Neutrophil (primary cell): Measurements from ENCODE around the gene UPF1.

Experiments used
- H3K27ac ChIP-seq: fragments of 200-600 bp; sonication (generic); 2 replicates; pipeline ENCODE4 v1.5.1; 2016; ENCODE audit warnings: mild to moderate bottlenecking, moderate library complexity
- H3K27me3 ChIP-seq: fragments of 200-600 bp; sonication (generic); 2 replicates; pipeline ENCODE4 v1.6.0; 2016; ENCODE audit warnings: mild to moderate bottlenecking
- H3K36me3 ChIP-seq: fragments of 200-600 bp; sonication (generic); 2 replicates; pipeline ENCODE4 v1.5.1; 2017
- H3K4me1 ChIP-seq, 2 experiments: fragments of 200-600 bp in 1 of 2; sonication (generic) in 1 of 2; 1 replicate in 1 of 2; 2 replicates in 1 of 2; pipeline versions ENCODE4 v1.5.1 to v1.6.1; 2013 to 2016; ENCODE audit warnings: low read depth in 1 of 2, low read length in 1 of 2, mild to moderate bottlenecking in 1 of 2, moderate library complexity in 1 of 2; ENCODE audit not compliant: control insufficient read depth in 1 of 2, insufficient read depth in 1 of 2
- H3K4me3 ChIP-seq, 2 experiments: fragments of 200-600 bp in 1 of 2; sonication (generic) in 1 of 2; 1 replicate in 1 of 2; 2 replicates in 1 of 2; pipeline ENCODE4 v1.5.1; 2013 to 2016; ENCODE audit warnings: low read depth in 1 of 2, low read length in 1 of 2, mild to moderate bottlenecking in 1 of 2, moderate library complexity in 1 of 2
- H3K9me3 ChIP-seq: fragments of 200-600 bp; sonication (generic); 2 replicates; pipeline ENCODE4 v1.5.1; 2016
- CTCF ChIP-seq: fragments of 200-600 bp; sonication (generic); IDR thresholded peaks from 2 replicates; pipeline ENCODE4 v1.5.1; 2016; ENCODE audit warnings: antibody characterized with exemption

Gene UPF1

DNA sequence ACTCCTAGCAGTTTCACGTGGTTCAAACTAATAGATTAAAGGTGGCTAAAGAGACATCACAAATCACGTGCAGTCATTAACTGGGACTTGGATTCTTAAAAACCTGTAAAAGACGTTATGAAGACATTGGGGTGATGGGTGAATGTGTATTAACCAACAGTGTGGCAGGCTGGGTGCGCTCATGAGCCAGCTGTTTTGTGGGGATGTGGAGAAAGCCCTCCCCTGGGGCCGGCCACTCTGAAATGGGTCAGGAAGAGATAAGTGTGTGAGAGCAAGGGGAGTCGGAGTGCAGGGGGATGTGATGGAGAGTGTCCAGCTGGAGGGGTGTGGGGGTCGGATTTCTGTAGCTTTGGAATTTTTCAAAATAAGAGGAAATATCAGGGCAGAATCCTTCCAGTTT is 10.4 kb downstream of the UPF1 start:
- TF ChIP-seq CTCF, result no peak
- Histone ChIP-seq H3K27me3 (no peaks in the 10 kb centered on the region), H3K4me3 (no peak overlapping the region), H3K27ac (peak overlapping the region; percentile 4), H3K36me3 (peaks cover 26% of the 10 kb centered on the region), H3K9me3 (no peaks in the 10 kb centered on the region), H3K4me1 (peaks cover 4 to 10% of the 10 kb centered on the region in 2 experiments)

GRCh38 chr19:18843960-18844359 is 12.2 kb downstream of the UPF1 start:
- no peak for TF ChIP-seq CTCF

GRCh38 chr19:18844806-18845329 is 13.1 kb downstream of the UPF1 start:
- peaks cover 13% of the 10 kb centered on the region for H3K36me3 ChIP-seq
- H3K9me3 ChIP-seq, result no peaks in the 10 kb centered on the region
- TF ChIP-seq CTCF, result no peak
- peaks cover 31 to 37% of the 10 kb centered on the region in 2 experiments for H3K4me1 ChIP-seq
- H3K4me3 ChIP-seq, result no peak overlapping the region
- no peaks in the 10 kb centered on the region for H3K27me3 ChIP-seq
- H3K27ac ChIP-seq, result peak overlapping the region; percentile 94

More at GRCh38 chr19:18843960-18844359, 12.2 kb downstream of the UPF1 start:
- Histone ChIP-seq H3K9me3 (no peaks in the 10 kb centered on the region), H3K36me3 (peaks cover 19% of the 10 kb centered on the region), H3K27ac (no peak overlapping the region), H3K4me3 (no peak overlapping the region), H3K4me1 (peaks cover 22 to 28% of the 10 kb centered on the region in 2 experiments), H3K27me3 (no peaks in the 10 kb centered on the region)

DNA sequence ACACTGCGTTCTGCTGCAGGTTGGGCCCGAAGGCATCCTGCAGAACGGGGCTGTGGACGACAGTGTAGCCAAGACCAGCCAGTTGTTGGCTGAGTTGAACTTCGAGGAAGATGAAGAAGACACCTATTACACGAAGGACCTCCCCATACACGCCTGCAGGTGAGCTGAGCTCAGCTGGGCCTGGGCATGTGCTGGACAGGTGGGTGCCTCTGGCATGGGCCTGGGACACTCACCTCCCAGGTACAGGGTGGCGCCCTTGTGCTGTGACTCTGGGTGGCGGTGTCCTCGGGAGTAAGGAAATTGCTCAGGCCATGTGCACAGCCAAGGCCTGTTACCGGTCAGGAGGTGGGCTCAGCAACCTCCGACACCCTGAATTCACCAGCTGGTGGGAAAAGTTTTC is 14.2 kb downstream of the UPF1 start:
- Histone ChIP-seq H3K4me1 (peaks cover 38 to 45% of the 10 kb centered on the region in 2 experiments), H3K9me3 (no peaks in the 10 kb centered on the region), H3K4me3 (no peak overlapping the region), H3K36me3 (peaks cover 24% of the 10 kb centered on the region), H3K27me3 (no peaks in the 10 kb centered on the region), H3K27ac (peak overlapping the region; percentile 94)
- TF ChIP-seq CTCF, result no peak

DNA sequence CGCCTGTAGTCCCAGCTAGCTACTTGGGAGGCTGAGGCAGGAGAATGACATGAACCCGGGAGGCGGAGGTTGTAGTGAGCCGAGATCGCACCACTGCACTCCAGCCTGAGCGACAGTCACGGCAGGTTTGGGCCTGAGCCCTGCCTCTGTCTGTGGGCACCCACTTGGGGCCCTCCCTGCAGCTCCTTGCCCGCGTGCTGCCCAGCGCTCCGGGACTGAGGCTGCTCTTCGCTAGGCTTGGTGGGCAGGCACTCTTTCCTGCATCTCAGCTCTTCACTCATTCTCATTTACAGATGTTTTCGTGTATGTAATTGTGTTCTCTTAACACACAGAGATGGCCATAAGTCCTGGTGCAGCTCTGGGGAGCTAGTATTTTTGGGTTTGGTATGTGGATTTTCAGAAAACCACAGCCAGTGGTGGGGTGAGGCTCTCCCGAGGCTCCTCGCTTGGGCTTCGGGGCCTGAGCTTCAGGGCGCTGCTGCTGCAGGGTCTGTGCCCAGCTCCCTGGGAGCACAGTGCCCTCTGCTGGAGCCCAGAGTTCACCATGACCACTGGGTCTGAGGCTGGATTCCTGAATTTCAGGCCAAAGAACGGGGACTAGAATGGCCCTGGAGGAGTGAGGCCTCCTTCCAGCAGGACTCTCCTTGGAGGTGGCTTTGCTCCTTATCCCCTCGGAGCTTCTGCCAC is 15.2 kb downstream of the UPF1 start:
- Histone ChIP-seq H3K27me3 (no peaks in the 10 kb centered on the region), H3K4me1 (peaks cover 38 to 45% of the 10 kb centered on the region in 2 experiments), H3K9me3 (no peaks in the 10 kb centered on the region), H3K27ac (peak overlapping the region; percentile 94), H3K36me3 (peaks cover 35% of the 10 kb centered on the region), H3K4me3 (no peak overlapping the region)
- TF ChIP-seq CTCF, result peak; percentile 66
